ENCODE measurements around the gene SOX6.

SOX6 gene

DNA sequence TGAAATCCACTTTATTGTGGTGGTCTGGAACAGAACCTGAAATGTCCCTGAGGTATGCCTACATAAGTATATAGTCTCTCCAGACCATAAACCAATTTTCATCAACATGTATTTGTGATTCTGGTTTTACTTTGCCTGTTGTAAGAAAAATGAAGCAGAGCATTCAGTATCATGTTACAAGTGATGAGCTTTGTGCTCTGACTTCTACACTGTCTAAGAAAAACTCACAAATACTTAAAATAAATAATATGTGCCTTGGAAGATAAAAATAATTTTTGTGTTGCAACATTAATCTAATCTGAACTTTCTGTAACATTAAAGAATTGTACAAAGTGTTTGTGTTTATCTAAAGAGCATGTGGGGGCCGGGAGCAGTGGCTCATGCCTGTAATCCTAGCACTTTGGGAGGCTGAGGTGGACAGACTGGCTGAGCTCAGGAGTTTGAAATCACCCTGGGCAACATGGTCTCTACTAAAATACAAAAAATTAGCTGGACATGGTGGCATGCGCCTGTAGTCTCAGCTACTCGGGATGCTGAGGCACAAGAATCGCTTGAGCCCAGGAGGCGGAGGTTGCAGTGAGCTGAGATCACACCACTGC, 219.5 kb downstream of the SOX6 start:
- DNase-seq, result no peak

DNA sequence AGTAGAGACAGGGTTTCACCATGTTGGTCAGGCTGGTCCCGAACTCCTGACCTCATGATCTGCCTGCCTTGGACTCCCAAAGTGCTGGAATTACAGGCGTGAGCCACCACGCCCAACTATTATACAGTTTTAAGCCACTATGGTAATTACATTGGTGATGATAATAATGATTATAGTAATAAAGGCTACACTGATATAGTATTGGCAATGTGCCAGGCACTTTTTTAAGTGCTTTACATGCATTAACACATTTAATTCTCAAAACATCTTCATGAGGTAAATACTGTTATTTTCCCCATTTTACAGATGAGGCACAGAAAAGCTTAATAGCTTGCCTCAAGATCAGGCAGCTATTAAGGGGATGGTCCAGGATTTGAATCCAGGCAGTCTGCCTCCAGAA, 222.5 kb downstream of the SOX6 start:
- DNase-seq, result no peak

DNA sequence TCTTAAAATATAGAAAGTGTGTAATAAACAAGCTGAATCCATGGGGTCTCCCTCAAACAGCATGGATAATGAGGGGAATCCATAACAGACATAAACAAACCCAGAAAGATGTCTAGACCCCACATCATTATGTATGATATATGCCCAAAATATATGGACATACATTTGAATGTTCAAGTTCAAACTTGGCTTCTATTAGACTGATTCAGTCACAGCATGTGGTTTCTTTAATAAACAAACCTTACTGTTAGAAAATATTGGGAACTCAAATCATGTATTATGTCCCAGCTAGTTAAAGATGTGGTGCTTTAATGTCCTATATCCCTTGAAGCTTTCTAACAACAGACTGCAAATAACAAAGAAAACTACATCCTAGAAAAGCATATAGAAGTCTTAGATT, 228.6 kb downstream of the SOX6 start:
- DNase-seq, result no peak

DNA sequence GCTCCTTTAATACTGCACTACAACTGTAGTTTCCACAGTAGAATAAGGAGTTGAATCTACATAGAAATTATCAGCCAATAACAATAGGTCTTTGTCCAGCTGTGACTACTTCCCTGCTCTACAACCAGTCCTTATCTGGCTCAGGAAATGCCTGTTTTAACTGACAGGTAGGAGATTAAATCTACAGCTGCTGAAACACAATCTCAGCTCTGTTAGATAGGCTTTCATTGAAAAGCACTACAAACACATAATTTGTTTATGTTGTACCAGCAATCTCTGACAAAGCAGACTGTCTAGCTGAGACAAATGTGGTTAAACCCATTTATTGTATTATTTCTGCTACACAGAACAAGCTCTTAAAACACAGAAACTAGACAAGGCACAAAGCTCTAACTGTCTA, 230.0 kb downstream of the SOX6 start:
- DNase-seq, result no peak

DNA sequence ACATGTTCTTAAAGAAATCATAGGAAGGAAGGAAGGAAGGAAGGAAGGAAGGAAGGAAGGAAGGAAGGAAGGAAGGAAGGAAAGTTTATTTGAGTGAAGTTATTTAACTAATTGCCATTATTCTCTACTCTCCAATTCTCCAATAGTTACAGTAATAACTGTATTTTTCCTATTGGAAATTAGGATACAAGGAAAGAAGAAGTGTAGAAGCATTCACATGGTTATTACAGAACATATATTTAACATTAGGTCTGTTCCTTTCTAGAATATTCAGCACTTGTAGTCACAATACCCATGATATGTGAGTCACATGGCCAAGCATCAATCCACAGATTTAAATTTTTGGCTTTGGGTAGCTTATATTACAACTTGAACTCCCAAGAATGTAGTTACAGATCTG, 230.6 kb downstream of the SOX6 start:
- no peak for DNase-seq

DNA sequence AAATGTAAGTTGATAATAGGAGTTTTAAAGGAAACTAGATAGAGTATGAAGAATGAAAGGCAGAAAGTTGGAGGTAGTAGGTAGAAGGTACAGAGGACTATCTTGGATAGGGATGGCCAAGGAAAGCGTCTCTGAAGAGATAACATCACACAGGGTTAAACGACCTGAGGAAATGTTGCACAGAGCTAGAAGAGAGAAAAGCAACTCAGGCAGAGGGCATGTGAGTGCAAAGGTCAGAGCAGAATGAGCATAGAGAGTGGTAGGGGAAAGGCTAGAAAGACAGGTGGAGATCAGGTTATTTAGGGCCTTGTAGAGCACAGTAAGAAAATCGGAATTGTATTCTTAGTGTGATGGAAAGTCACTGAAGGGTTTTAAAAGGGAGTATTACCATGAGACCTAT, 232.0 kb downstream of the SOX6 start:
- no peak for DNase-seq

DNA sequence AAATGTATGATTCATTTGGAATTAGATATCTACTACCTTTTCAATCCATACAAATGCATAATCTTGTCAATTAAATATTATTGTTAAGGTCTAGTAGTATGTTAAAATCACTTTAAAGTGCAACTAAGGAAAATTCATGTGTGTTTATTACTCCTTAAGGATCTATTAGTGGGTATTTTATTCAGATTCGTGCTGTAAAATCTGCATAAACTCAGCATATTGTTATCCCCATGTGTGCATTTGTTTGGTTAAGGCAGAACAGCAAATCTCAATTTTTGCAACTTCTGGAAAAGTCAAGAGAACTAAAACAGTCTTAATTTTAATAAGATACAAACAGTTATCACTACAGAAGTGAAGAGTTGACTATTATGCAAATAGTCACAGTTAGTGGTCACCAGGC, 234.5 kb downstream of the SOX6 start:
- no peak for DNase-seq

DNA sequence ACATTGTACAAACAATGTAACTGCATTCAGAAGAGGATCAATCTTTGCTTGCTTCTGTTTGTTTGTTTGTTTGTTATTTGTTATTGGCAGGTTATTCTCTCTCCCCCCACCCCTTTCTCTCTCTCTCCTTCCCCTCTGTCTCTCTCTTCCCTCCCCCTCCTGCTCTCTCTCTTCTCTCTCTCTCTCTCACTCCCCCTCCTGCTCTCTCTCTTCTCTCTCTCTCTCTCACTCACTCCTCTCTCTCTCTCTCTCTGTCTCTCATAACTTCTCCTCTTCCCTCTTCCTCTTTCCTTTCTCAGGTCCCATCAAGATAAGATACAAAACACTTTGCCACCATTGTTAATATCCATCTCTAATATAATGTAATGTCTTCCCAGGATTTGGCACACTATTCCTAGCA, 236.3 kb downstream of the SOX6 start:
- DNase-seq, result no peak

DNA sequence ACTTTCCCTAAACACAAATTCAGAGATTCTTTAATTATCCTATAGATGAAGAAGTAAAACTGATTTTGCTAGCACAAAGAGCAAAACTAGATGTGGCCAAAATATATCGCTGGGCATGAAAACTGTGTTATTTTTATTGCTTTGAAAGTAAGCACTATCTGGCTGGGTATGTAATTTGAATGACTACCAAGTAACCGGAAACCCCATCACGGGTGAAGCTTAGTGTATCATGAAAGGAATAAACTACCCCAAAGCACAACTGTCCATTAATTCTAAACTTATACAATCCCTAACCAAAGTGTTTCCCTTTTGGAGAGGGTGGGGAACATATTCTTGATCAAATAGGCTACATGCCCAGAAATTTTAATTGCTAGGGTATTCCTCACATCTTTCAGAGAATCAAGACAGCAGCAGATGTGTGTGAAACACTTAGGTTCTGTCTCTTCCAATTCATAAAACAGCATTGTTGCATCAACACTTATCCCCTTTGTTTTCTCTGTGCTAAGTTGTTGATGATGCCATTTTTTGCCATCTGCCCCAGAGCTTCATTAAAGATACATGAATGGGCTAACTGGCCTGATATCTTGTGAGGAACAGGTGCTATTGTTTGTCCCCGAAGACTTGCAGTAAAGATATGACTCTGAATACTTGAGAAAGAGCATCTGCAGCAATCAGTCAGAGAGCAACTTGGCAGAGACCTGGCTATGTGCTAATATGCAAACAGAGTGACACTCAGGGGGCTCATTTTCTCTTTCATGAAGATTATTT, 238.2 kb downstream of the SOX6 start:
- no peak for DNase-seq

DNA sequence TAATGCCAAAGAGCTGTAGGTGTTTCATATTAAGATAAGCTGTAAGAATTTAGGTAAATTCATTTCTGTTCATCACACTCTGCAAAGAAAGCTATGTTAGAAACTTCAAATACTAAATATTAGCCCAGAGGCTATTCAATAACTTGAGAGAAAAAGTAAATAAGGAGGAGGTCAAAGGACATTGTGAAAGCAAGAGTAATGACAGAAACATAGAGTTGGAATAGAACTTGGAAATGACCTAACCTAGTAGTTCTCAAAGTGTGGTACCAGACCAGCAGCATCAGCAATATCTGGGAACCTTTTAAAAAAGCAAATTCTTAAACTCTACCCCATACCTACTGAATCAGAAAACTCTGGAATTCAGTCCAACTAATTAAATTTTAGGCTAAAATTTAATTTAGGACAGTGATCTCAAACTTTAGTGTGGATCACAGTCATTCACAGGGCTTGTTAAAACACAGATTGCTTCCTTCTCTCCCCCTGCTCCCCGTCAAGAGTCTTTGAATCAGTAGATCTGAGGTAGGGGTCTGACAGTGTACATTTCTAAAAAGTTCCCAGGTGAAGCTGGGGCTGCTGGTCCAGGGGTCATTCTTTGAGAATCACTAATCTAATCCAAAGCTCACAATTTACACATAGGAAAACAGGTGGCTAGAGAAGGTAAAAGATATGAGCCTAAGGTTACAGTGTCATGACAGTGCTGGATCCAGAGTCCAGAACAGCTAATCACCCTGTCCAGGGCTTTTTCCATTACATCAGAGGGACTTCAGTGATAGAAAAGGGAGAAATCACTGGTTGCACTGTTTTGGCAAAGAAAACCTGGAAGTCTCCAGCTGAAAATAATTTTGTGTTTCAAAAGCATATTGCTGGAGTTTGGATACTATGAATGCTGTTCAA, 241.1 kb downstream of the SOX6 start:
- DNase-seq, result no peak

DNA sequence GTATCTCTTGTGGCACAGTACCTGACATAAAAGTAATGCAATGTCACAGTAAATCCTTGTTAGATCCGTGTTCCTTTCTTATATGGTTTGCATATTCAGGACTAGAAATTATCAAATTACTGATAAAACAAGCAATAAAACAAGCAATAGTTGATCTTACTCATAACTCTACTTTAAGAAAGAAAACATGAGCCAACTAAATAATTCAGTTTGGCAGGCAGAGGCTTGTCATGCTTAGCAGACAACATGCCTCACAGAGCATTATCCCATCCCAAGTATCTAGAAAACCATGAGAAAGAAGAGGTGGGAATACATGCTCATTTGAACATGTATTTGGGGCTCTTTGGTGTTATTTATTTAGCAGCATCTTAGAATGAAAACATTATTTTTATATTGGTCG, 241.9 kb downstream of the SOX6 start:
- no peak for DNase-seq

DNA sequence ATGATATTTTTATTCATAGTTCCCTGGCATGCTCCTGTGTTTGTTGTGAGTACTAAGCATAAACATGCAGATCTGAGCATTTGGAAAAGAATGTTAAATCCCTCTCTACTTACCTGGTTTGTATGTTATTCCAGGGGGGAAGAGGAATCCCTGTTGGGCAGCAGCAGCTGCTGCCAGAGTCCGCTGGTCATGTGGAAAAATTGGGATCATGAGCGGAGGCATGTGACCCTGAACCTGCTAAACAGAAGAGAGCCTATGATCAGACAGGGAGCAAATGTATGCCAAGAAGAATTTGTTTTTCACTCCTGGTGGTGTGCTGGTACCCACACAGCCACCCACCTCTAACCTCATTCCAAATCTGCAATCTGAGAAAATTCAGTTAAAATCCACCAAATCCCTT, 244.7 kb downstream of the SOX6 start:
- DNase-seq, result no peak

DNA sequence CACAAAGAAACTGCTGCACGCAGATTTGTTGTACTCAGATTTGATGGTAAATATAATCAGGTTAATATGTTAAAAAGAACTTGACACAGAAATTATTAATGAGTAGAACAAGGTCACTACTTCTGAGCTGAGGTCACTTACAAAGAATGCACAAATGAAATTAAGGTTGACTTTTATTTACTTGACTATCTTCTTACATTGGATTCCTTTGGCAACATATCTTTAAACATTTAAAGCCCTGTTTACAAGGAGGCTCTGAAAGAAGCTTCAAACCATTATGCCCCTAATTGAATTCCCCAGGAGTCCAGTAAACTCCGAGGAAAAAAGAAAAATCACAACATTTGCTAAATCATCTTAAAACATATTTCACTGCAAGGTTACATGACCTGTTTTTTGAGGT, 245.5 kb downstream of the SOX6 start:
- DNase-seq, result no peak

DNA sequence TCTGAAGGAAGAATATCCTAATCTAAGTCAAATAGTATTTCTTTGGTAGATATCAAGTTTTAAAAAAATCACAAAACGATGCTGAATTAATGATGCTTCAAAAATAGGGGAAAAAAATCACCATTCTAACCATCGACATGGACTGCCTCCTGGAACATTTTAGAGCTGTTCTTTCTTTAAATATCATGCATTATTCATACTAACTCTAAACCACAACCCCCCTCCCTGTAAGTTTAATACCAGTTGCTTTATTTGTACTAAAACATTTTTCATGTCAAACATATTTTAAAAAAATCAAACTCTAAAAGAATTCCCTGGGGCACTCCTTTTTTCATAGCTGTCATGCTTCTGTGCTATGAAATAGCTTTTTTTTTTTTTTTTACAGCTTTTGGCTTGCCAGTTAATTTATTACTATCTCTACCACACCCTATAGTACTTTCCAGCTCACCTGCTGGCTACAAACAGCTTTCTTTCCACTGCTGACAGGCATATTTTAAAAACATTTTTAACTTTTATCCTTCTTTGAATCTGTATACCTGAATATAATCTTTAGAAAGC, 256.9 kb downstream of the SOX6 start:
- no peak for DNase-seq

DNA sequence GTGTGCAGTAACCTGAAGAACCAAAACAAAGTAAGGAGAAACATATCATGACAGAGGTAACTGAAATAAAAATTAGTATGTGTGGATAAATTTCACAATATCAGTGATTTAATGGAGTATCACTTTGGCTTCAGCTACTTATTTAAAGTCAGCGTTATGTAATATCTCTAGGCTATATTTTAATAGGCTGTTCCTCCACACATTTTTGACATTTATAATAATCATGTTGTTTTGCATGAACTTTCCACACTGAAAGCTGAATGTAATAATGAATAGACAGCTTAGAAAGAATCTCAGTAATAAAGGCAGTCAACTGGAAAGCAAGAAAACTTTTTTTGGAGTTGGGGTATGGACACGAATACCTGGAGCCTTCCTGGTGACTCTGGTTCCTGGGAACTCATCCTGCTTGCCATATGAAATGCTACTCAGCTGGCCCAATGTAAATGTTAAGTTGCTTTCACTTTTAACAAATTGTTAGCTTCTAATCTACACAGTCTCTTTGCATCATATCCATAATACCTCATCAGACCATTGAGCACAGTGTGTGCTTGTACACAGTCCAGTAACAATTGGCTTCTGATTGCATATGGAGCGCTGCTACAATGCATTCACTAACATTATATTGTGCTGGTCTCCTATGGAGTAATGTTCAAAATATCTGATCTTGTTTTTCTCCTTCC, 257.7 kb downstream of the SOX6 start:
- no peak for DNase-seq

DNA sequence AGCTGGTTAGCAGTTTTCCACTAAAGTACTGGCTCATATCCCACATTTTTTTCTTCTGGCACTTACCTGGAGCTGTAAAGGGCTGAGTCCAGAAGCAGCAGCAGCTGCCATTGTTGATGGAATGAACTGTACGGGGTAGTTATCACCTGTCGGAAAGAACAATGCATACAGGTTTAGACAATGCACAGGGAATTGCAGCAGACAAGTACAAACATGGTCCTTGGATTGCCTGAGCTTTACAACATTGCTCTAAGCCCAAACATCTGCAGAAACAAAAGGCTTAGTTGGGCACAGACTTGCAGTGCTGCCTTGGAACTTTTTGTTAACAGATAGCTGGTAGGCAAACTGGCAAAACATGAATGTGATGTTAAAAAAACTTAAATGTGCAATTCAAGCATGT, 258.8 kb downstream of the SOX6 start:
- DNase-seq, result no peak

DNA sequence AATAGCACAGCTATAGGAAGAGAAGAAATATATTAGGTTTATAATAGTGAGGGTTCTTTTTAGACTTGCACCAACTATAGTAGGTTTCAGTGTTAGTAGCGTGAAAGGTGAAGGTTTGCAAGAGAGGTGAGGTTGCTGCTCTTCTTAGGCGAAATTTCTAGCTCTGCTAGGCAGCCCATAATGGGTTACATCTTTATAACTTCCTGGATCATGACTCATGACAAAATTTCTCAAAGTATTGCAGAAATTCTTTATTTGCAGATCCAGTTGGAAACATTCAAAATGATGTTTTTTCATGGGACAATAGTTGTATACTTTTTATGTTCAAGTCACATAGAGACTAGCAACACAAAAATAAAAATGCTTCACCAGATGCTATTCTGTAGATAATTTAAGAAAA, 260.0 kb downstream of the SOX6 start:
- no peak for DNase-seq

DNA sequence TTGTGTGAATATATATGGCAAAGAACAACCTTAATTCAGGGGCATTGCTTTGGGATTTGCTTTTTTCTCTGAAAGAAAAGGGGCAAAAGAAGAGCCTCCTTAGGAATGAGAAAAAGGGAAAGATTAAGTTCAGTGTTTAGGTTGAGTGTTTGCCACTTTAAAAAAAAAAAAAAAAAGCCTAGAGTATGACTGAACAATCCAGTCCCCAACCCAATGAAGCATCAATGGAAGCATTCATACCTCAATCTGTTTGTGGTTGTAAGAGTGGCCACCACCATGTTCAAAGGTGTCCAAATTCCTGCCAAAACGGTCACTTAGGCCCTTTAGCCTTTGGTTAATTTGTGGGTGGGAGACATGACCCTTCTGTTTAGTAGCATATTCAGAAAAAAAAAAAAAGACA, 260.6 kb downstream of the SOX6 start:
- no peak for DNase-seq

DNA sequence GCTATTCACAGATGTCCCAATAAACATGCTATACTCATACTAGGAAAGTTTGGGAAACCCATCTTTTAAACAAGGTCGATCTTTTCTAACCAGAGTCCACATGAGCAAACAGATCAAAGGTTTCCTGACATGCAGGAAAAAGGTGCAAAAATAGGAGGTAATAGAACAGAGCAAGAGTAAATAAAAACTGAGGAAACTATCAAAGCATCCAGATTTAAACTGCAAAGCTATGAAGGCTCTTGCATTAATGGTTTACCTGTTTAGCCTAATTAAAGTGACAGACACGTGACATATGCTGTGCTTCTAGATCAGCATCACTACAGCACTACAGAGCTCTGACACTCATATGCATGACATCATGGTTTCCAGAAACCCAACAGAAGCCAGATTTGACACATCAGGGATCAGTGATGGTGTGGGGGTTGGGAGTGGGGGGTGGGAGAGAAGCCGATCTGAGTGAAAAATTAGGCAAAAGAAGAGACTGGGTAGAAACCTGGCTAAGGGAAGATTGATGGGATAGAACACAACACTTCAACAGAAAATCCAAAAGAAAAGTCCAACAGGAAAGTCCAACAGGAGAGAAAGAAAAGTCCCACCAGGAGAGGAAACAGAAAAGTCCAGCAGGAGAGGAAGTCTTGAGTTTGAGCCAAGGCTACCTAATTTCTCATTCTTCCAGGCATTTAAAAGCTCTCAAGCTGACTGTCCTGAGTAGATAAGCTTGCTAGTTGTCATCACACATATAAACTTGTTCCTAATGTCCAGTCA, 262.3 kb downstream of the SOX6 start:
- no peak for DNase-seq

DNA sequence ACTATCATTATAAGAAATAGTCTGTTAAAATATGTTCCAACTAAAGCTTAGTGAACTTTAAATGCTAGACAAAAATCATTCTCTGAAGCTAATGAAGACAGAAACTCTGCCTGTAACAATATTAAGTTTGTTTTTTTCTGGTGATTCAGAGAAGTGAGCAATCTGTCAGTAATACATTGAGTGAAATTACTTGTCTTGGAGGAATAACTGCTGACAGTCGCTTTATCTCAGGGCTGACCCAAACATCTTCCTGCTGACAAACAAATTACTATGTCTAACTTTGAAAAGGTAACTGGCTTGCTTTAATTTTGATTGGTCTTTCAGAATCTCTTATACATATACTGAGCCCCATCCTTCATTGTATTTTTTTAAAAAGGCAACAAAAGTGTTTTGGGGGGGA, 264.5 kb downstream of the SOX6 start:
- DNase-seq, result no peak

DNA sequence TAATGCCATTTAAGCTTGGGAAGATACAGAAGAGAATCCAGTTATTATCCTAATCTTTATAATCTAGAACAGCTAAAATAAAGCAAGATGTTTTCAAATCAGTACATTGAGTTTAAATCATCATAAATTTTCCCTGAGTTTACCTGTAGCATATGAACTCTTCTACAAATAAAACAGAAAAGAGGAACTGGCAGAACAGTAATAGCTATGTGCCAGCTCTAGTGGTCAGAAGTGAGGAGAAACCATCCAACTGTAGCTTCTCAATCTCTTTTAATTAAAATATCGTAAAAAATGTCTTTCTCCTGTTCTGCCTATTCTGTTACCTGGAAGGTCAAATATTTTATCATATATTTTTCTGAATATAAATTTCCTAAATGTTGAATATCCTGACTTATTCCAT, 266.9 kb downstream of the SOX6 start:
- DNase-seq, result no peak

DNA sequence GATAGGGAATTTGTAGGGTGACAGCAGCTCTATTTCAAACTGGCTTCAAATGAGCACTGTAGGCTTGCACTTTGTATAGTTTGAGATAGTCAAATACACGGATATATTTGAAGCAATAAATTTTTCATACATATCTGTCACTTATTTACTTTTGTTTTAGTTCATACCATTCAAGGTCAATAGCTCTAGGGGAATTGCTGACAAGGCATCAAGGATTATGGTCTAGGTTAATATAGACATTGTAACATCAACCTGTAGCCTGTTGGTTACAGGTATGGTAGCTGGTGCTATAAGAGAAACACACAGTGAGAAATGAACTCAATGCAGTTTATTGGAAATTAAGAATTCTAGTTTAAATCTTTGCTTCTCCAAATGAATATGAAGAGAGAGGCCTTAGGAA, 267.6 kb downstream of the SOX6 start:
- no peak for DNase-seq

Data from KG1 (cell line).